HG03060 (cell line): Measurements from ENCODE around the gene RANBP1.

Experiments used
- ATAC-seq: cut with Tn5 transposase; IDR thresholded peaks from one replicate; pipeline ENCODE4 v1.9.1; 2021; ENCODE audit warnings: low read depth, moderate number of reproducible peaks; ENCODE audit not compliant: unreplicated experiment

RANBP1 gene

GRCh38 chr22:20118300-20119020, 2.6 kb downstream of the RANBP1 start:
- ATAC-seq = no peak

- no peak for ATAC-seq
These were observed 6.0 kb downstream of the RANBP1 start for GRCh38 chr22:20121856-20122415.

GRCh38 chr22:20123366-20124082, 7.6 kb downstream of the RANBP1 start:
- no peak for ATAC-seq

- ATAC-seq = no peak
These were observed 8.3 kb downstream of the RANBP1 start for GRCh38 chr22:20124083-20124787.

GRCh38 chr22:20125201-20126174, 9.6 kb downstream of the RANBP1 start:
- no peak for ATAC-seq

- ATAC-seq = no peak
These were observed 10.6 kb downstream of the RANBP1 start for GRCh38 chr22:20126284-20127029.

- no peak for ATAC-seq
These were observed 11.5 kb downstream of the RANBP1 start for GRCh38 chr22:20127318-20127868.

- no peak for ATAC-seq
These were observed 12.1 kb downstream of the RANBP1 start for GRCh38 chr22:20127869-20128618.

GRCh38 chr22:20128619-20128901, 12.7 kb downstream of the RANBP1 start:
- ATAC-seq = no peak

- no peak for ATAC-seq
These were observed 13.2 kb downstream of the RANBP1 start for GRCh38 chr22:20128902-20129746.

GRCh38 chr22:20129747-20130014, 13.8 kb downstream of the RANBP1 start:
- ATAC-seq = no peak

GRCh38 chr22:20130319-20130718, 14.4 kb downstream of the RANBP1 start:
- no peak for ATAC-seq

- no peak for ATAC-seq
These were observed 15.1 kb downstream of the RANBP1 start for GRCh38 chr22:20130731-20131596.

GRCh38 chr22:20131597-20131858, 15.6 kb downstream of the RANBP1 start, which contains the start of gene ZDHHC8:
Gene ZDHHC8, plus strand, starts transcription at chr22:20131804. Its CDS starts 144 bp downstream, at chr22:20131948.
- no peak for ATAC-seq

GRCh38 chr22:20131859-20132685, 16.2 kb downstream of the RANBP1 start:
- ATAC-seq = no peak

- no peak for ATAC-seq
These were observed 16.9 kb downstream of the RANBP1 start for GRCh38 chr22:20132686-20133246.
